GM19395 (cell line): ENCODE data around the gene ANKDD1B.

Experiments used
- ATAC-seq: cut with Tn5 transposase; IDR thresholded peaks from one replicate; pipeline ENCODE4 v1.9.1; 2021; ENCODE audit warnings: mild to moderate bottlenecking, moderate library complexity; ENCODE audit not compliant: unreplicated experiment

Gene ANKDD1B

GRCh38 chr5:75614176-75614575, 2.9 kb downstream of the ANKDD1B start:
- ATAC-seq, result no peak

GRCh38 chr5:75616371-75616881, 5.2 kb downstream of the ANKDD1B start:
- ATAC-seq, result no peak

- no peak for ATAC-seq
Measured at GRCh38 chr5:75616971-75617621, 5.8 kb downstream of the ANKDD1B start.

- no peak for ATAC-seq
Measured at GRCh38 chr5:75617736-75618352, 6.6 kb downstream of the ANKDD1B start.

GRCh38 chr5:75620184-75620959, 9.1 kb downstream of the ANKDD1B start:
- ATAC-seq, result no peak

GRCh38 chr5:75622564-75622963, 11.3 kb downstream of the ANKDD1B start:
- no peak for ATAC-seq

- no peak for ATAC-seq
Measured at GRCh38 chr5:75623846-75624245, 12.6 kb downstream of the ANKDD1B start.

- ATAC-seq, result no peak
Measured at GRCh38 chr5:75626959-75627358, 15.7 kb downstream of the ANKDD1B start.

GRCh38 chr5:75627801-75628200, 16.5 kb downstream of the ANKDD1B start:
- no peak for ATAC-seq

GRCh38 chr5:75630875-75631274, 19.6 kb downstream of the ANKDD1B start:
- no peak for ATAC-seq

GRCh38 chr5:75632321-75632720, 21.1 kb downstream of the ANKDD1B start:
- ATAC-seq, result no peak

- no peak for ATAC-seq
Measured at GRCh38 chr5:75637949-75638348, 26.7 kb downstream of the ANKDD1B start.

GRCh38 chr5:75639535-75640311, 28.5 kb downstream of the ANKDD1B start:
- ATAC-seq, result no peak

- no peak for ATAC-seq
Measured at GRCh38 chr5:75640395-75640794, 29.1 kb downstream of the ANKDD1B start.

GRCh38 chr5:75640826-75641225, 29.6 kb downstream of the ANKDD1B start:
- no peak for ATAC-seq

- peak; percentile 80 for ATAC-seq
Measured at GRCh38 chr5:75648712-75649111, 37.5 kb downstream of the ANKDD1B start.

GRCh38 chr5:75651575-75652238, 40.5 kb downstream of the ANKDD1B start:
- no peak for ATAC-seq

- ATAC-seq, result no peak
Measured at GRCh38 chr5:75653521-75653920, 42.3 kb downstream of the ANKDD1B start.

- ATAC-seq, result no peak
Measured at GRCh38 chr5:75654693-75655295, 43.5 kb downstream of the ANKDD1B start.
